ENCODE data around the gene PTPRB. TPM values are rescaled to one million over a fixed set of nuclear protein-coding genes. Genes with fewer than 3 reads are reported as not detected.

PTPRB gene
- total and polyA plus RNA-seq, 2 donors (not counting 1 experiment from before 2014, with no cell fraction given): 0.66 to 1.6 TPM

DNA sequence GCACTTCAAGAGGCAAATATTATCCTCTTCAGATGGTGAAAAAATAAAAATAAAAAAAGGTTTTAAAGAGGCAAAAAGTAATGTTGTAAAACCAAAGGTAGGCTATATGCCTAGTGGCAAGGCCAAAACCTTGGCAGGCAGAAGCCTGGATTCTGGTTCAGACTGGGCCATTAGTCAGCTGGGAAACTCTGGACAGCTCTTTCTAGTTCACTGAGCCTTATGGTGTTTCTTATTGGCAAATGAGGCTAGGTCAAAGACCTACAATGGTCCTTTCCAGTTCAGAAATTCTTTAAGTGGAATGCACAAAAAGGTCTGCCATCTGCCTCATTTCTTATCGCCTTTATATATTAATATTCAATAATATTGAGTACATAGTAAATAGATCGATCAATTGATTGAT is 44.6 kb downstream of the PTPRB start:
- Histone ChIP-seq H3K36me3 (ENCODE audit: control insufficient read depth, insufficient read depth, low read length) (no peaks in the 10 kb centered on the region), H3K27me3 (ENCODE audit: control insufficient read depth, insufficient read depth, low read length) (no peaks in the 10 kb centered on the region), H3K4me3 (replicated peaks in 1 of 4; ENCODE audit: control extremely low read depth in 1 of 4, insufficient read depth in 1 of 4, low read depth in 3 of 4, low read length in 4 of 4) (no peak overlapping the region), H2AFZ (ENCODE audit: low read length) (no peak overlapping the region), H3K27ac (ENCODE audit: insufficient read depth, low read length) (no peak overlapping the region), H3K4me1 (ENCODE audit: control insufficient read depth, extremely low read depth, insufficient read depth, low read length) (no peaks in the 10 kb centered on the region), H3K9me3 (ENCODE audit: control insufficient read depth, insufficient read depth, low read depth, low read length) (no peaks in the 10 kb centered on the region), H3K9ac (ENCODE audit: insufficient read depth, low read length) (no peak overlapping the region), H3K4me2 (ENCODE audit: extremely low read depth, insufficient read depth, low read length) (no peak overlapping the region), H4K20me1 (ENCODE audit: control insufficient read depth, extremely low read depth, insufficient read depth, low read length) (no peaks in the 10 kb centered on the region), H3K79me2 (ENCODE audit: control insufficient read depth, insufficient read depth, low read length) (no peaks in the 10 kb centered on the region)
- no peak for DNase-seq (ENCODE audit: low read depth in 2 of 2)
- TF ChIP-seq, protein P1, sequence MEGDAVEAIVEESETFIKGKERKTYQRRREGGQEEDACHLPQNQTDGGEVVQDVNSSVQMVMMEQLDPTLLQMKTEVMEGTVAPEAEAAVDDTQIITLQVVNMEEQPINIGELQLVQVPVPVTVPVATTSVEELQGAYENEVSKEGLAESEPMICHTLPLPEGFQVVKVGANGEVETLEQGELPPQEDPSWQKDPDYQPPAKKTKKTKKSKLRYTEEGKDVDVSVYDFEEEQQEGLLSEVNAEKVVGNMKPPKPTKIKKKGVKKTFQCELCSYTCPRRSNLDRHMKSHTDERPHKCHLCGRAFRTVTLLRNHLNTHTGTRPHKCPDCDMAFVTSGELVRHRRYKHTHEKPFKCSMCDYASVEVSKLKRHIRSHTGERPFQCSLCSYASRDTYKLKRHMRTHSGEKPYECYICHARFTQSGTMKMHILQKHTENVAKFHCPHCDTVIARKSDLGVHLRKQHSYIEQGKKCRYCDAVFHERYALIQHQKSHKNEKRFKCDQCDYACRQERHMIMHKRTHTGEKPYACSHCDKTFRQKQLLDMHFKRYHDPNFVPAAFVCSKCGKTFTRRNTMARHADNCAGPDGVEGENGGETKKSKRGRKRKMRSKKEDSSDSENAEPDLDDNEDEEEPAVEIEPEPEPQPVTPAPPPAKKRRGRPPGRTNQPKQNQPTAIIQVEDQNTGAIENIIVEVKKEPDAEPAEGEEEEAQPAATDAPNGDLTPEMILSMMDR (conservative IDR thresholded peaks at IDR 0.05 in 1 of 2, IDR thresholded peaks at IDR 0.05 in 1 of 2; ENCODE audit: low read depth in 1 of 2, low read length in 2 of 2): no peak
- no peak for TF ChIP-seq EZH2 (IDR thresholded peaks at IDR 0.05; ENCODE audit: low read length, missing control alignments)

DNA sequence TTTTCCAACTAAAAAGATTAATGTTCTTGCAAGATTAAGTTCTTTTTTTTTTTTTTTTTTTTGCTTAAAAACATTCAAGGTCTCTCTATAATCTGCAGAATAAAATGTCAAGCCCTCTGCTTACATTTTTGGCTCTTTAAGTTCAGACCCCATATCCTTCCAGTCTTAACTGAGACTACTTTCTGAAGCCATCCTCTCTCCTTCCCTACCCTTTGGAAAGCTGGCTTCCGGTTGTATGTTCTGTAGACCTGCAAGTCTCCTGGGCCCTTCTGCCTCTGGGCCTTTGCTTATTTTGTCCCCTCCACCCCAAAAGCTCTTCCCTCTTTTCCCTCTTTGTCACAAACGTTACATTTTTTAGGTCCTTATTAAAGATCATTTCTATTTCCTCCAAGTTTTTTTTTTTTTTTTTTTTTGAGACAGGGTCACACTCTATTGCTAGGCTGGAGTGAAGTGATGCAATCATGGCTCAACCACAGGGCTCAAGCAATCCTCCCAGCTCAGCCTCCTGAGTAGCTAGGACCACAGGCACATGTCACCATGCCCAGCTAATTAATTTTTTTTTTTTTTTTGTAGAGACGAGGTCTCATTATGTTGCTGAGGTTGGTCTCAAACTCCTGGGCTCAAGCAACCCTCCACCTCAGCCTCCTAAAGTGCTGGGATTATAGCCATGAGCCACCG is 46.5 kb downstream of the PTPRB start:
- peak in 1 of 2 donors; percentile 24 for DNase-seq (ENCODE audit: low read depth in 2 of 2)
- Histone ChIP-seq H3K9ac (ENCODE audit: insufficient read depth, low read length) (no peak overlapping the region), H3K27me3 (ENCODE audit: control insufficient read depth, insufficient read depth, low read length) (no peaks in the 10 kb centered on the region), H3K79me2 (ENCODE audit: control insufficient read depth, insufficient read depth, low read length) (no peaks in the 10 kb centered on the region), H3K36me3 (ENCODE audit: control insufficient read depth, insufficient read depth, low read length) (no peaks in the 10 kb centered on the region), H3K4me2 (ENCODE audit: extremely low read depth, insufficient read depth, low read length) (no peak overlapping the region), H4K20me1 (ENCODE audit: control insufficient read depth, extremely low read depth, insufficient read depth, low read length) (no peaks in the 10 kb centered on the region), H3K4me1 (ENCODE audit: control insufficient read depth, extremely low read depth, insufficient read depth, low read length) (no peaks in the 10 kb centered on the region), H3K4me3 (replicated peaks in 1 of 4; ENCODE audit: control extremely low read depth in 1 of 4, insufficient read depth in 1 of 4, low read depth in 3 of 4, low read length in 4 of 4) (no peak overlapping the region), H3K27ac (ENCODE audit: insufficient read depth, low read length) (no peak overlapping the region), H3K9me3 (ENCODE audit: control insufficient read depth, insufficient read depth, low read depth, low read length) (no peaks in the 10 kb centered on the region), H2AFZ (ENCODE audit: low read length) (no peak overlapping the region)
- TF ChIP-seq, protein P1 (conservative IDR thresholded peaks at IDR 0.05 in 1 of 2, IDR thresholded peaks at IDR 0.05 in 1 of 2; ENCODE audit: low read depth in 1 of 2, low read length in 2 of 2): no peak
- TF ChIP-seq EZH2 (IDR thresholded peaks at IDR 0.05; ENCODE audit: low read length, missing control alignments): no peak

DNA sequence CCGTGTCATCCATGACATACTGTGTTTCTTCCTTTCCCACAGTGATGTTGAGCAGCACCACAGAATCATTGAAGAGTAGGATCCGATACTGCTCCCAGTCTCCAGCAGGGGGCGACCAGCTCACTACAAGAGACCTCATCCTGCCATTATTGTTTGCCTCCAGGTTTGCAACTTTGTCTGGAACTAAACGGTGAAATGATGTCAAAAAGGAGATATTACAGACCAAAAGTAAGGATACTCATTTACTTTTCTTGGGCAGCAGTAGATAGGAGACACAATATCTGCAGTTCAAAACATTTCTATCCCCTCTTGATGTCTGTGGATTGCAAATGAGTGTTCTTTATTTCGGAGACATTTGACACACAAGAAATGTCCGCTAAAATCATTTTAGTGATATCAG is 47.2 kb downstream of the PTPRB start:
- Histone ChIP-seq H3K36me3 (ENCODE audit: control insufficient read depth, insufficient read depth, low read length) (no peaks in the 10 kb centered on the region), H3K4me1 (ENCODE audit: control insufficient read depth, extremely low read depth, insufficient read depth, low read length) (no peaks in the 10 kb centered on the region), H3K27ac (ENCODE audit: insufficient read depth, low read length) (no peak overlapping the region), H3K4me3 (replicated peaks in 1 of 4; ENCODE audit: control extremely low read depth in 1 of 4, insufficient read depth in 1 of 4, low read depth in 3 of 4, low read length in 4 of 4) (no peak overlapping the region), H3K79me2 (ENCODE audit: control insufficient read depth, insufficient read depth, low read length) (no peaks in the 10 kb centered on the region), H3K9me3 (ENCODE audit: control insufficient read depth, insufficient read depth, low read depth, low read length) (no peaks in the 10 kb centered on the region), H3K9ac (ENCODE audit: insufficient read depth, low read length) (no peak overlapping the region), H3K27me3 (ENCODE audit: control insufficient read depth, insufficient read depth, low read length) (no peaks in the 10 kb centered on the region), H4K20me1 (ENCODE audit: control insufficient read depth, extremely low read depth, insufficient read depth, low read length) (no peaks in the 10 kb centered on the region), H2AFZ (ENCODE audit: low read length) (peak overlapping the region; percentile 62), H3K4me2 (ENCODE audit: extremely low read depth, insufficient read depth, low read length) (no peak overlapping the region)
- peak; percentile 73 to 81 for DNase-seq (ENCODE audit: low read depth in 2 of 2)
- TF ChIP-seq EZH2 (IDR thresholded peaks at IDR 0.05; ENCODE audit: low read length, missing control alignments): no peak
- TF ChIP-seq, protein P1 (conservative IDR thresholded peaks at IDR 0.05 in 1 of 2, IDR thresholded peaks at IDR 0.05 in 1 of 2; ENCODE audit: low read depth in 1 of 2, low read length in 2 of 2): peak; percentile 76 to 95
